OCI-LY3 (cell line): ENCODE measurements around the gene ISOC2.

Experiments used
- H2AFZ ChIP-seq: fragments of 200-600, 300-600 bp; shearing (Covaris generic); 2 replicates; pipeline ENCODE4 v1.6.0; 2014; ENCODE audit warnings: antibody characterized with exemption, low read depth, low read length
- H3K27ac ChIP-seq: fragments of 200-600, 300-600 bp; sonication (generic); 2 replicates; pipeline ENCODE4 v1.5.1; 2014; ENCODE audit warnings: mild to moderate bottlenecking, low read length, moderate library complexity, mixed read lengths
- H3K27me3 ChIP-seq: fragments of 200-600, 300-600 bp; sonication (generic); 2 replicates; pipeline ENCODE4 v1.6.1; 2014; ENCODE audit warnings: low read depth, low read length, mixed read lengths
- H3K36me3 ChIP-seq: fragments of 200-600, 300-600 bp; sonication (generic); replicated peaks from 2 replicates; pipeline ENCODE3; 2014; ENCODE audit warnings: low read depth, low read length, mixed read lengths
- H3K4me1 ChIP-seq: fragments of 300-600, 200-600 bp; sonication (generic); 2 replicates; pipeline ENCODE4 v1.6.1; 2014; ENCODE audit warnings: low read length, mixed read lengths
- H3K4me2 ChIP-seq: fragments of 200-600, 300-600 bp; sonication (generic); 2 replicates; pipeline ENCODE4 v1.6.1; 2014; ENCODE audit warnings: low read length, mixed read lengths
- H3K4me3 ChIP-seq: fragments of 300-600, 200-600 bp; sonication (generic); 2 replicates; pipeline ENCODE4 v1.5.1; 2014; ENCODE audit warnings: antibody characterized with exemption, mild to moderate bottlenecking, low read length, moderate library complexity
- H3K79me2 ChIP-seq: fragments of 300-600, 200-600 bp; shearing (Covaris generic); 2 replicates; pipeline ENCODE4 v1.6.1; 2014; ENCODE audit warnings: mild to moderate bottlenecking, low read length, mixed read lengths
- H3K9ac ChIP-seq: fragments of 300-600, 200-600 bp; shearing (Covaris generic); 2 replicates; pipeline ENCODE4 v1.6.0; 2014; ENCODE audit warnings: mild to moderate bottlenecking, low read length, moderate library complexity
- H3K9me3 ChIP-seq: fragments of 200-600, 300-600 bp; shearing (Covaris generic); 2 replicates; pipeline ENCODE4 v1.6.1; 2014; ENCODE audit warnings: low read length, mixed read lengths; ENCODE audit not compliant: insufficient read depth
- H4K20me1 ChIP-seq: fragments of 200-600, 300-600 bp; sonication (generic); 2 replicates; pipeline ENCODE4 v1.6.1; 2016; ENCODE audit warnings: low read length, mixed read lengths; ENCODE audit not compliant: insufficient read depth
- EZH2phosphoT487 ChIP-seq: fragments of 200-600 bp; shearing (Covaris generic); IDR thresholded peaks from 2 replicates; pipeline ENCODE4 v1.6.1; 2018; ENCODE audit warnings: antibody characterized with exemption, mixed run types, low read depth
- TF ChIP-seq, protein P1 (sequence below): fragments of 200-600, 300-600 bp; sonication (generic); IDR thresholded peaks from 2 replicates; pipeline ENCODE4 v1.5.1; 2014; ENCODE audit warnings: antibody characterized with exemption, low read length, low read depth

ISOC2 gene

DNA sequence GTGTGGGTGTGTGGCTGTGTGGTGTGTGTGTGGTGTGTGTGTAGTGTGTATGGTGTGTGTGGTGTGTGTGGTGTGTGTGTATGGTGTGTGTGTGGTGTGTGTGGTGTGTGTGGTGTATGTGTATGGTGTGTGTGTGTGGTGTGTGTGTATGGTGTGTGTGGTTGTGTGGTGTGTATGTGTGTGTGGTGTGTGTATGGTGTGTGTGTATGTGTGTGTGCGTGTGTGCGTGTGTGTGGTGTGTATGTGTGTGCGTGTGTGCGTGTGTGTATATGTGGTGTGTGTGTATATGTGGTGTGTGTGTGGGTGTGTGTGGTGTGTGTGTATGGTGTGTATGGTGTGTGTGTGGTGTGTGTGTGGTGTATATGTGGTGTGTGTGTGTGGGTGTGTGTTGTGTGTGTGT is 26.4 kb downstream of the ISOC2 start:
- no peak overlapping the region for H3K9ac ChIP-seq
- H3K27ac ChIP-seq, result no peak overlapping the region
- TF ChIP-seq, protein P1, sequence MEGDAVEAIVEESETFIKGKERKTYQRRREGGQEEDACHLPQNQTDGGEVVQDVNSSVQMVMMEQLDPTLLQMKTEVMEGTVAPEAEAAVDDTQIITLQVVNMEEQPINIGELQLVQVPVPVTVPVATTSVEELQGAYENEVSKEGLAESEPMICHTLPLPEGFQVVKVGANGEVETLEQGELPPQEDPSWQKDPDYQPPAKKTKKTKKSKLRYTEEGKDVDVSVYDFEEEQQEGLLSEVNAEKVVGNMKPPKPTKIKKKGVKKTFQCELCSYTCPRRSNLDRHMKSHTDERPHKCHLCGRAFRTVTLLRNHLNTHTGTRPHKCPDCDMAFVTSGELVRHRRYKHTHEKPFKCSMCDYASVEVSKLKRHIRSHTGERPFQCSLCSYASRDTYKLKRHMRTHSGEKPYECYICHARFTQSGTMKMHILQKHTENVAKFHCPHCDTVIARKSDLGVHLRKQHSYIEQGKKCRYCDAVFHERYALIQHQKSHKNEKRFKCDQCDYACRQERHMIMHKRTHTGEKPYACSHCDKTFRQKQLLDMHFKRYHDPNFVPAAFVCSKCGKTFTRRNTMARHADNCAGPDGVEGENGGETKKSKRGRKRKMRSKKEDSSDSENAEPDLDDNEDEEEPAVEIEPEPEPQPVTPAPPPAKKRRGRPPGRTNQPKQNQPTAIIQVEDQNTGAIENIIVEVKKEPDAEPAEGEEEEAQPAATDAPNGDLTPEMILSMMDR, result no peak
- TF ChIP-seq EZH2phosphoT487, result no peak
- no peak overlapping the region for H3K4me3 ChIP-seq
- peaks cover 3% of the 10 kb centered on the region; the same call in 1 of the 2 replicates for H3K27me3 ChIP-seq
- H3K9me3 ChIP-seq, result no peaks in the 10 kb centered on the region
- no peaks in the 10 kb centered on the region for H3K79me2 ChIP-seq
- H2AFZ ChIP-seq, result no peak overlapping the region
- H3K4me2 ChIP-seq, result no peak overlapping the region
- H3K36me3 ChIP-seq, result no peaks in the 10 kb centered on the region
- H4K20me1 ChIP-seq, result no peaks in the 10 kb centered on the region
- H3K4me1 ChIP-seq, result no peaks in the 10 kb centered on the region

DNA sequence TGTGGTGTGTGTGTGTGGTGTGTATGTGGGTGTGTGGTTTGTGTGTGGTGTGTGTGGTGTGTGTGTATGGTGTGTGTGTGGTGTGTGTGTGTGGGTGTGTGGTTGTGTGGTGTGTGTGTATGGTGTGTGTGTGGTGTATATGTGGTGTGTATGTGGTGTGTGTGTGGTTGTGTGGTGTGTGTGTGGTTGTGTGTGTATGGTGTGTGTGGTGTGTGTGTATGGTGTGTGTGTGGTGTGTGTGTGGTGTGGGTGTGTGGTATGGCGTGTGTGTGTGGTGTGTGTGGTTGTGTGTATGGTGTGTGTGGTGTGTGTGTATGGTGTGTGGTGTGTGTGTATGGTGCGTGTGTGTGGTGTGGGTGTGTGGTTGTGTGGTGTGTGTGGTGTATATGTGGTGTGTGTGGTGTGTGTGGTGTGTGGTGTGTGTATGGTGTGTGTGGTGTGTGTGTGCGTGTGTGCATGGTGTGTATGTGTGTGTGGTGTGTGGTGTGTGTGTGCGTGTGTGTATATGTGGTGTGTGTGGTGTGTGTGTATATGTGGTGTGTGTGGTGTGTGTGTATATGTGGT is 27.0 kb downstream of the ISOC2 start:
- TF ChIP-seq EZH2phosphoT487, result no peak
- TF ChIP-seq, protein P1, result no peak
- no peaks in the 10 kb centered on the region for H3K9me3 ChIP-seq
- H3K27me3 ChIP-seq, result peaks cover 3% of the 10 kb centered on the region; the same call in 1 of the 2 replicates
- H3K9ac ChIP-seq, result no peak overlapping the region
- H3K4me3 ChIP-seq, result no peak overlapping the region
- H3K4me2 ChIP-seq, result no peak overlapping the region
- H3K36me3 ChIP-seq, result no peaks in the 10 kb centered on the region
- H2AFZ ChIP-seq, result no peak overlapping the region
- no peak overlapping the region for H3K27ac ChIP-seq
- no peaks in the 10 kb centered on the region for H3K4me1 ChIP-seq
- no peaks in the 10 kb centered on the region for H3K79me2 ChIP-seq
- no peaks in the 10 kb centered on the region for H4K20me1 ChIP-seq

DNA sequence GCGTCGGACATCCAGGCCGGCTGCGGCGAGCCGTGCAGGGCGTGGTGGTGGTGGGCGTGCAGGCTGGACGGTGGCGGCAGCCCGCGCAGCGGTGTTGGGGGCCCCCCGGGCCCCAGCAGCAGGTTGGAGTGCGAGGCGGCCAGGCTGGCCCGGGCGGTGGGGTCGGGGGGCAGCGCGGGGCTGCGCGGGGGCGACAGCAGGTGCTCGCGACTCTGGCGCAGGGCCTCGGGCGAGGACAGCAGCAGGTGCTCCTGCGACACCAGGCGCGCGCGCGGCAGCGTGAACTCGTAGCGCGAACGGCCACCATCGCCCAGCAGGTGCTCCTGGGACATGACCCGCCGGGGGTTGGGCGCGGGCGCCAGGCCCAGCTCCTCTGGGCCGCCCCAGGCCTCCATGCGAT is 28.1 kb downstream of the ISOC2 start:
- Histone ChIP-seq H3K4me1 (no peaks in the 10 kb centered on the region), H3K9me3 (no peaks in the 10 kb centered on the region), H3K36me3 (no peaks in the 10 kb centered on the region), H3K27me3 (peaks cover 3% of the 10 kb centered on the region), H3K9ac (no peak overlapping the region), H4K20me1 (no peaks in the 10 kb centered on the region), H2AFZ (no peak overlapping the region), H3K4me2 (no peak overlapping the region), H3K27ac (no peak overlapping the region), H3K4me3 (no peak overlapping the region), H3K79me2 (no peaks in the 10 kb centered on the region)
- TF ChIP-seq, protein P1, result no peak
- TF ChIP-seq EZH2phosphoT487, result no peak

DNA sequence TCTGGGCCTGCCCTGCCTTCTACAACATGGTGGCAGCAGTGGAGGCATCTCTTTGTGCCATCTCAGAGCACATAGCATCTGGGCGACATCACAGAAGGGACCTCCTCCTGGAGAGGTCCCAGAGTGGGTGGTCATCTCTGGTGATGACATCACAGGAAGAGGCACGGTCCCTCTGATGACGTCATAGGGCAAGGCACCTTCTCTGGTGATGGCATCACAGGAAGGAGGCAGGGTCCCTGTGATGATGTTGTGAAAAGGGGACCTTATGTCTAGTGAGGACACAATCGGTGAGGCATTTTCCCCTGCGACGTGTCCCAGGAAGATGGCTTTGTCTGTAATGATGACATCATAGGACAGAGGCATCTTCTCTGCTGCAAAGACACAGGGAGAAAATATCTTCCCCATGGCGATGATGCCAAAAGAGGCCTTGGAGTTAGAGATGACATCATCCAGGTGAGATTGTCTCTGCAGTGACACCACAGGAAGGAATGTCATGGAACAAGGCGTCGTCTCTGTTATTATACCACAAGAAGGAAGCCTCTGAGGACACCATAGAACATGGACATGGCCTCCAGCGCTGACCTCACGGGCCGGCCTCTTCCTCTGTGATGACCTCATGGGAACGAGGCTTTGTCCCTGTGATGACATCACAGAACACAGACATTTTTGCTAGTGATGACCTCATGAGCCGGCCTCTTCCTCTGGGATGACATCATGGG is 29.0 kb downstream of the ISOC2 start:
- no peak for TF ChIP-seq EZH2phosphoT487
- TF ChIP-seq, protein P1, result no peak
- Histone ChIP-seq H3K36me3 (no peaks in the 10 kb centered on the region), H3K27me3 (peaks cover 3% of the 10 kb centered on the region), H3K9ac (no peak overlapping the region), H3K9me3 (no peaks in the 10 kb centered on the region), H4K20me1 (no peaks in the 10 kb centered on the region), H3K4me3 (no peak overlapping the region), H3K4me2 (no peak overlapping the region), H2AFZ (no peak overlapping the region), H3K4me1 (no peaks in the 10 kb centered on the region), H3K79me2 (no peaks in the 10 kb centered on the region), H3K27ac (no peak overlapping the region)
